Endothelial cell of umbilical vein (primary cell): ENCODE data around the gene BAZ1B. TPM values are rescaled to one million over a fixed set of nuclear protein-coding genes. Genes with fewer than 3 reads are reported as not detected.

Experiments used
- BruUV-seq: library from RNA; stranded (reverse); fragments of 400-500 nt; replicated peaks from 2 replicates; lab custom pipeline; 2021; lab: Mats Ljungman, UMichigan
- CTCF ChIA-PET: fragments of 300-600, 350-600 bp; sonication (Branson Sonifier 250); formaldehyde crosslinking; loops from one replicate; lab custom pipeline; 2021; ENCODE audit warnings: antibody characterized with exemption, inconsistent platforms; lab: Charles Lee
- POLR2A ChIA-PET: fragments of 300-600, 350-600 bp; sonication (Branson Sonifier 250); formaldehyde crosslinking; loops from one replicate; lab custom pipeline; 2021; ENCODE audit warnings: antibody characterized with exemption, inconsistent platforms; lab: Charles Lee
- DNase-seq: peaks from one replicate; pipeline ENCODE4 v3.0.0-alpha.2; 2011; ENCODE audit warnings: low read depth, low spot score
- FAIRE-seq: peaks from 2 replicates; lab custom pipeline; 2011; peaks lifted over from hg19 to GRCh38; lab: Jason Lieb, UNC
- H2AFZ ChIP-seq: 2 replicates; pipeline ENCODE4 v1.6.0; 2012; ENCODE audit warnings: low read depth, low read length, control low read depth, inconsistent platforms
- H3K27ac ChIP-seq: 2 replicates; pipeline ENCODE4 v1.5.1; 2011; ENCODE audit warnings: low read depth, mild to moderate bottlenecking, control low read depth, low read length, moderate library complexity; ENCODE audit not compliant: insufficient read depth
- H3K27me3 ChIP-seq, 2 experiments: 2 replicates each; pipeline versions ENCODE4 v1.6.0 to v1.6.1; 2011; ENCODE audit warnings: low read length in 2 of 2, mixed read lengths in 1 of 2; ENCODE audit not compliant: control insufficient read depth in 2 of 2, insufficient read depth in 2 of 2
- H3K36me3 ChIP-seq, 2 experiments: 2 replicates in 1 of 2; 3 replicates in 1 of 2; pipeline ENCODE4 v1.5.1; 2011; ENCODE audit warnings: low read length in 2 of 2, mild to moderate bottlenecking in 1 of 2, moderate library complexity in 1 of 2; ENCODE audit not compliant: control insufficient read depth in 2 of 2, insufficient read depth in 2 of 2; ENCODE audit errors: extremely low read depth in 1 of 2
- H3K4me1 ChIP-seq: 3 replicates; pipeline ENCODE4 v1.5.1; 2011; ENCODE audit warnings: mild to moderate bottlenecking, low read length; ENCODE audit not compliant: control insufficient read depth, insufficient read depth; ENCODE audit errors: extremely low read depth
- H3K4me2 ChIP-seq: 2 replicates; pipeline ENCODE4 v1.6.1; 2011; ENCODE audit warnings: low read length, control low read depth, mixed read lengths; ENCODE audit not compliant: insufficient read depth
- H3K4me3 ChIP-seq, 3 experiments: fragments of 200-600 bp in 1 of 3; sonication (generic), shearing (Covaris generic) in 1 of 3; replicated peaks in 1 of 3; 2 replicates each; pipeline ENCODE4 v1.5.1; 2011 to 2016; ENCODE audit warnings: control low read depth in 3 of 3, low read length in 3 of 3, mild to moderate bottlenecking in 2 of 3, inconsistent platforms in 1 of 3, low read depth in 1 of 3, moderate library complexity in 1 of 3; ENCODE audit not compliant: insufficient read depth in 1 of 3
- H3K79me2 ChIP-seq: 2 replicates; pipeline ENCODE4 v1.6.0; 2012; ENCODE audit warnings: low read length, inconsistent platforms; ENCODE audit not compliant: control insufficient read depth, insufficient read depth
- H3K9ac ChIP-seq: replicated peaks from 2 replicates; pipeline ENCODE3; 2011; ENCODE audit warnings: low read length, control low read depth; ENCODE audit not compliant: insufficient read depth; ENCODE audit errors: extremely low read depth
- H3K9me1 ChIP-seq: replicated peaks from 3 replicates; pipeline ENCODE4 v1.6.0; 2011; ENCODE audit warnings: mild to moderate bottlenecking, low read length; ENCODE audit not compliant: control insufficient read depth, insufficient read depth; ENCODE audit errors: extremely low read depth
- H3K9me3 ChIP-seq: replicated peaks from 2 replicates; pipeline ENCODE4 v1.5.1; 2012; ENCODE audit warnings: low read length, inconsistent platforms; ENCODE audit not compliant: control insufficient read depth, insufficient read depth
- H4K20me1 ChIP-seq: replicated peaks from 2 replicates; pipeline ENCODE3; 2011; ENCODE audit warnings: mild to moderate bottlenecking, low read length; ENCODE audit not compliant: control insufficient read depth, insufficient read depth; ENCODE audit errors: extremely low read depth
- CTCF ChIP-seq, 2 donors: IDR thresholded peaks; 1 replicate in 1 of 2; 2 replicates in 1 of 2; pipeline ENCODE4 v1.5.1; 2011; ENCODE audit warnings: low read length in 2 of 2, mild to moderate bottlenecking in 2 of 2, moderate library complexity in 2 of 2, control low read depth in 1 of 2, inconsistent platforms in 1 of 2, low read depth in 1 of 2; ENCODE audit not compliant: insufficient read depth in 1 of 2; ENCODE audit errors: extremely low read depth in 1 of 2
- EZH2 ChIP-seq: IDR thresholded peaks from 2 replicates; pipeline ENCODE4 v1.6.1; 2012; ENCODE audit warnings: borderline replicate concordance, low read depth, mild to moderate bottlenecking, moderate library complexity, low read length, inconsistent platforms; ENCODE audit not compliant: severe bottlenecking
- FOS ChIP-seq: IDR thresholded peaks from 2 replicates; pipeline ENCODE4 v1.6.1; 2011; ENCODE audit warnings: mild to moderate bottlenecking, low read length, moderate library complexity, borderline replicate concordance; ENCODE audit not compliant: insufficient read depth
- GATA2 ChIP-seq: IDR thresholded peaks from 2 replicates; pipeline ENCODE4 v1.7.0; 2011; ENCODE audit warnings: low read depth, mild to moderate bottlenecking, moderate library complexity, mixed read lengths, low read length; ENCODE audit not compliant: insufficient read length, insufficient read depth
- JUN ChIP-seq: IDR thresholded peaks from 2 replicates; pipeline ENCODE4 v1.6.1; 2011; ENCODE audit warnings: borderline replicate concordance, low read depth; ENCODE audit not compliant: insufficient read length, insufficient read depth
- MAX ChIP-seq: IDR thresholded peaks from 2 replicates; pipeline ENCODE4 v1.6.1; 2011; ENCODE audit not compliant: insufficient read depth, insufficient read length
- MYC ChIP-seq: IDR thresholded peaks from one replicate; pipeline ENCODE4 v1.6.1; 2011; ENCODE audit warnings: mild to moderate bottlenecking, low read depth, low read length
- POLR2A ChIP-seq: IDR thresholded peaks from 2 replicates; pipeline ENCODE4 v1.6.1; 2012; ENCODE audit warnings: low read depth, mild to moderate bottlenecking, control low read depth, low read length
- POLR2AphosphoS5 ChIP-seq: IDR thresholded peaks from 2 replicates; pipeline ENCODE4 v1.6.1; 2012; ENCODE audit warnings: low read depth, mild to moderate bottlenecking, control low read depth, low read length, moderate library complexity; ENCODE audit not compliant: insufficient read depth
- dilution Hi-C: fragments of 300-500 bp; cut with MboI; formaldehyde crosslinking; loops from one replicate; pipeline ENCODE4 v1.15.0; 2019; ENCODE audit warnings: low sequenced_read_pairs; ENCODE audit not compliant: extremely low pct_ligation_motif_present
- intact Hi-C: fragments of 100-400 bp; cut with micrococcal nuclease; formaldehyde crosslinking; loops from one replicate; pipeline ENCODE4 v1.10.0; 2022
- polyA plus RNA-seq, 4 experiments: library from polyadenylated mRNA; depleted of rRNA in 3 of 4; stranded (reverse) in 3 of 4; unstranded in 1 of 4; fragments of >200 nt; gene quantifications; 2 replicates each; pipeline versions ENCODE4 v1.2.1 to v1.2.3, GENCODE V29; 2011 to 2012; ENCODE audit warnings: missing spikeins in 1 of 4
- total RNA-seq: library from RNA; stranded (reverse); gene quantifications from 2 replicates; pipeline ENCODE4 v1.2.3, GENCODE V29; 2021

Gene BAZ1B
- total and polyA plus RNA-seq, 2 donors (not counting 3 experiments of a cell fraction or from before 2014, with no cell fraction given) = 16.2 to 74.7 TPM

GRCh38 chr7:73432676-73433075 is 89.4 kb downstream of the BAZ1B start:
- BruUV-seq = no TSS peak
- CTCF ChIA-PET = interaction anchor here (0.7 to 1.1 kb wide), 2 partner anchors 9 to 90 kb away, joined by 3 read pairs; no protein-coding TSS in a partner anchor
- Histone ChIP-seq H2AFZ (no peak overlapping the region), H3K79me2 (no peaks in the 10 kb centered on the region), H4K20me1 (no peaks in the 10 kb centered on the region), H3K9me3 (no peaks in the 10 kb centered on the region), H3K36me3 (no peaks in the 10 kb centered on the region), H3K4me1 (no peaks in the 10 kb centered on the region), H3K9ac (no peak overlapping the region), H3K4me2 (no peak overlapping the region), H3K4me3 (no peak overlapping the region), H3K9me1 (no peaks in the 10 kb centered on the region), H3K27me3 (peaks cover 0 to 2% of the 10 kb centered on the region in 2 experiments), H3K27ac (no peak overlapping the region)
- dilution Hi-C loops (no loop called here), intact Hi-C loops (loop anchor here (2.0 kb wide), 1 partner anchor 74 kb away; no protein-coding TSS in a partner anchor)
- POLR2A ChIA-PET = no interaction called here
- no peak for TF ChIP-seq POLR2AphosphoS5
- TF ChIP-seq POLR2A = no peak
- TF ChIP-seq MAX = no peak
- TF ChIP-seq CTCF (IDR thresholded peaks at IDR 0.05; ENCODE audit: extremely low read depth in 1 of 2, insufficient read depth in 1 of 2, low read depth in 1 of 2, low read length in 2 of 2) = no peak
- TF ChIP-seq JUN = no peak
- TF ChIP-seq EZH2 = no peak
- TF ChIP-seq MYC = no peak
- TF ChIP-seq GATA2 = no peak
- TF ChIP-seq FOS = no peak
- DNase-seq (no peak), FAIRE-seq (no peak)
